T-cell (primary cell): ENCODE measurements around the gene E2F1. TPM values are rescaled to one million over a fixed set of nuclear protein-coding genes. Genes with fewer than 3 reads are reported as not detected.
A peak's percentile ranks its signal among the peaks of the same experiment; 100 is the strongest.

Source experiments
- ATAC-seq, 4 experiments: fragments of 200-7000 bp in 3 of 4; fragments of 150-1000 bp in 1 of 4; cut with Tn5 transposase; replicated peaks in 1 of 4; 1 replicate in 3 of 4; 2 replicates in 1 of 4; pipeline ENCODE4 v1.10.0; 2021; ENCODE audit warnings: moderate library complexity in 3 of 4, mild to moderate bottlenecking in 2 of 4, moderate number of reproducible peaks in 1 of 4
- CTCF ChIA-PET, 2 donors: fragments of 300-600 bp; sonication (Branson Sonifier 250); formaldehyde crosslinking; loops; one replicate each; lab custom pipeline; 2022; ENCODE audit warnings: antibody characterized with exemption in 2 of 2; lab: Charles Lee
- POLR2A ChIA-PET, 2 donors: fragments of 300-600 bp; sonication (Branson Sonifier 250); formaldehyde crosslinking; loops; one replicate each; lab custom pipeline; 2022; ENCODE audit warnings: antibody characterized with exemption in 2 of 2; lab: Charles Lee
- DNase-seq, 35 experiments: peaks; one replicate each; pipeline versions ENCODE4 v3.0.0 to v3.0.0-alpha.2; 2013 to 2023
- H3K27ac ChIP-seq: one replicate; pipeline ENCODE4 v1.5.1; 2013; ENCODE audit warnings: low read length
- H3K27me3 ChIP-seq, 2 experiments: replicated peaks in 1 of 2; 1 replicate in 1 of 2; 2 replicates in 1 of 2; pipeline versions ENCODE4 v1.6.1 to v1.7.0; 2013; ENCODE audit warnings: low read length in 1 of 2, mixed read lengths in 1 of 2; ENCODE audit not compliant: control insufficient read depth in 2 of 2, insufficient read depth in 2 of 2; ENCODE audit errors: extremely low read depth in 1 of 2
- H3K36me3 ChIP-seq, 2 donors: 1 replicate in 1 of 2; 2 replicates in 1 of 2; pipeline versions ENCODE4 v1.6.1 to v1.7.0; 2013; ENCODE audit warnings: low read length in 1 of 2; ENCODE audit not compliant: control insufficient read depth in 2 of 2, insufficient read depth in 1 of 2; ENCODE audit errors: extremely low read depth in 1 of 2
- H3K4me1 ChIP-seq, 2 experiments: 1 replicate in 1 of 2; 2 replicates in 1 of 2; pipeline versions ENCODE4 v1.6.1 to v1.7.0; 2013; ENCODE audit warnings: low read length in 2 of 2, mixed read lengths in 1 of 2; ENCODE audit not compliant: insufficient read depth in 2 of 2, control insufficient read depth in 1 of 2; ENCODE audit errors: extremely low read depth in 1 of 2
- H3K4me3 ChIP-seq, 2 donors: 1 replicate in 1 of 2; 2 replicates in 1 of 2; pipeline versions ENCODE4 v1.5.1 to v1.7.0; 2013; ENCODE audit warnings: mild to moderate bottlenecking in 2 of 2, low read length in 1 of 2, moderate library complexity in 1 of 2; ENCODE audit not compliant: control insufficient read depth in 1 of 2; ENCODE audit errors: extremely low read depth in 1 of 2
- H3K9me3 ChIP-seq: 2 replicates; pipeline ENCODE4 v1.7.0; 2013
- H3K27ac Mint-ChIP-seq, 2 donors: one replicate each; pipeline ENCODE4 v1.8.0; 2020 to 2021; ENCODE audit warnings: mild to moderate bottlenecking in 2 of 2, mixed read lengths in 2 of 2
- H3K27me3 Mint-ChIP-seq, 2 donors: one replicate each; pipeline ENCODE4 v1.8.0; 2021 to 2022; ENCODE audit warnings: mixed read lengths in 2 of 2
- H3K36me3 Mint-ChIP-seq: one replicate; pipeline ENCODE4 v1.8.0; 2021; ENCODE audit warnings: mixed read lengths
- H3K4me1 Mint-ChIP-seq, 3 donors: one replicate each; pipeline ENCODE4 v1.8.0; 2020 to 2022; ENCODE audit warnings: mixed read lengths in 3 of 3, mild to moderate bottlenecking in 1 of 3
- H3K4me3 Mint-ChIP-seq, 3 donors: one replicate each; pipeline ENCODE4 v1.8.0; 2020 to 2022; ENCODE audit warnings: mild to moderate bottlenecking in 3 of 3, mixed read lengths in 3 of 3, moderate library complexity in 3 of 3
- H3K9me3 Mint-ChIP-seq, 3 donors: one replicate each; pipeline ENCODE4 v1.8.0; 2020 to 2022; ENCODE audit warnings: mixed read lengths in 3 of 3
- WGBS: methylation state at CpG from one replicate; pipeline ENCODE4 v1.1.5; 2013; ENCODE audit warnings: missing lambda C conversion rate; ENCODE audit not compliant: insufficient coverage; 5-methylcytosine and 5-hydroxymethylcytosine counted together
- total RNA-seq, 35 experiments: library from RNA in 6 of 35; stranded (reverse) in 6 of 35; fragments of 120-200 nt in 1 of 35; gene quantifications; one replicate each; pipeline versions ENCODE4 v1.2.1 to v1.2.4 and lab custom pipeline; 2013 to 2026

Gene E2F1
- total RNA-seq, 5 donors from 2014 or later (not counting 1 experiment from before 2014, with no cell fraction given) = 1.8 to 7.4 (median 4.6) TPM

GRCh38 chr20:33674294-33675135 lies 11.7 kb downstream of the E2F1 start, which contains the start of gene NECAB3:
Gene NECAB3 (minus strand): TSS chr20:33674428. CDS start chr20:33674352, 76 bp downstream.
- CTCF ChIA-PET = interaction anchor here in 1 of 2 donors (0.5 kb wide), 1 partner anchor 174 kb away, joined by 4 read pairs; no protein-coding TSS in a partner anchor
- peaks cover 15 to 51% of the 10 kb centered on the region in 2 experiments for H3K4me1 ChIP-seq
- peak within 1 kb of the TSS; percentile 80 to 88 (median 84) for H3K4me3 Mint-ChIP-seq
- no peaks in the 10 kb centered on the region for H3K27me3 Mint-ChIP-seq
- peak within 1 kb of the TSS; percentile 46 to 58 for H3K4me3 ChIP-seq
- H3K36me3 Mint-ChIP-seq = no peaks in the 10 kb centered on the region
- ATAC-seq (peak; percentile 73 to 81 (median 78)), DNase-seq (peak in 19 of 35 experiments; percentile 16 to 73 (median 36))
- no peaks in the 10 kb centered on the region for H3K9me3 Mint-ChIP-seq
- POLR2A ChIA-PET = no interaction called here
- peak within 1 kb of the TSS; percentile 62 to 80 for H3K27ac Mint-ChIP-seq
- H3K4me1 Mint-ChIP-seq = peaks cover 37 to 46% (median 40%) of the 10 kb centered on the region in 3 donors
- peaks cover 0 to 3% of the 10 kb centered on the region in 2 experiments for H3K27me3 ChIP-seq
- H3K27ac ChIP-seq = no peak within 1 kb of the TSS
- H3K9me3 ChIP-seq = no peaks in the 10 kb centered on the region
- no peaks in the 10 kb centered on the region for H3K36me3 ChIP-seq
- 11% methylated on average over 63 of the region's 73 CpGs for WGBS

DNA sequence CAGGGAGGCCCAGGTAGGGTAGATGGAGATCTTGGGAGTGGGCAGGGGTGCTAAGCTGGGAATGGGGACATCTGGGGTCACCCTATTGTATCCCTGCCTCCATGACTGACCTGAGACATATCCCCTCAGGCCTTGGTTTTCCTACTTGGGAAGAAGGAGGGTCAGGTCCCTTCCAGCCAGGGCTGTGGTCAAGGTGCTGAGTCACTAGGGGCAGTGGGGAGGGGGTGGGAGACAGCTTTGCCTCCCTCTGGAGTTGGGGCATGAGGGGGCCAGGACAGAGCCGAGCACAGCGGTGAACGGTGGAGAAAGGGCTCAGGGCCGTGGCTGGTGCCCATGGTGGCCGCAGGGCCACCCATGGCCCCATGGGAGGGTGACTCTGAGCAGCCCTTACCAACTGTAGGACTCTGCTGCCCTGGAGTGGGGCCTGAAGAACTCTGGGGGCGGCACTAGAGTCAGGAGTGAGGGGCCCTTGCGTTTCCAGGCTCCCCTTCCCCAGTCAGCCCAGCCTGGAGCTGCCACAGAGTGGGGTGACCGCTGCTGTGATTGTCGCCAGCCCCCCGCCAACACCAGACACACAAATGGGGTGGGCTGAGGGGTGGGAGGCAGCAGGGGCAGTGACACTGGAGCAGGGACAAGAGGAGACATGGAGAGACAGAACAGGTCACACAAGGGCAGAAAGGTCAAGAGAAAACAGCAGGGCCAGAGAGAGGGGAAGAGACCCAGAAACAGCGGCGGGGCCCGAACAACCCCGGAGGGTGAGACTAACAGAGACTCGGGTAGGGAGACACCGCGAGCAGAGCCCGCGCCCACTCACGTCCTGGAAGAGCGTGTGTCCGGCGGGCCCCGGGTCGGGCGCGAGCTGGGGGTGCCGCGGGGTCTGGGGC lies 12.5 kb downstream of the E2F1 start:
- H3K36me3 ChIP-seq = no peaks in the 10 kb centered on the region
- Mint-ChIP-seq H3K9me3 (no peaks in the 10 kb centered on the region), H3K27me3 (no peaks in the 10 kb centered on the region), H3K27ac (peak overlapping the region in 1 of 2 donors; percentile 80), H3K36me3 (no peaks in the 10 kb centered on the region), H3K4me3 (peak overlapping the region; percentile 80 to 88 (median 84)), H3K4me1 (peaks cover 28 to 40% (median 32%) of the 10 kb centered on the region in 3 donors)
- DNase-seq (no peak), ATAC-seq (peak in 2 of 4 experiments; percentile 29 to 35)
- CTCF ChIA-PET = interaction anchor here in 1 of 2 donors (0.5 kb wide), 1 partner anchor 173 kb away, joined by 4 read pairs; no protein-coding TSS in a partner anchor
- no peak overlapping the region for H3K27ac ChIP-seq
- WGBS = 19% methylated on average over 24 of the region's 29 CpGs
- H3K4me1 ChIP-seq = peaks cover 10 to 42% of the 10 kb centered on the region in 2 experiments
- H3K9me3 ChIP-seq = no peaks in the 10 kb centered on the region
- H3K4me3 ChIP-seq = peak overlapping the region; percentile 20 to 58
- POLR2A ChIA-PET = no interaction called here
- H3K27me3 ChIP-seq = peaks cover 0 to 3% of the 10 kb centered on the region in 2 experiments

DNA sequence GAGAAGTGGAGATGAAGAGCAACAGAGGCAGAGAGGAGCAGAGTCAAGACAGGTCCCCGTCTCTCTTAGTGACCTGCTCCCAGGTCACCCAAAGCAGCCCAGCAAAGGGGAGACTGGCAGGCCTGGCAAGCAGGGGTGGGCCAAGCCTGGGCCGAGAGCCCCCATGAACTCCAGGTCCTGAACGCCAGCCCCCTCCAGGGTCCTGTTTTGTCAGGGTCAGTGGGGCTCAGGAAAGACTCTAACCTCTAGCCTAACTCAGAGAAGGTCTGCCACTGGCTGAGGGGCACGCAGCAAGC lies 13.1 kb downstream of the E2F1 start:
- Mint-ChIP-seq H3K27me3 (no peaks in the 10 kb centered on the region), H3K36me3 (no peaks in the 10 kb centered on the region), H3K4me1 (peaks cover 27 to 38% (median 31%) of the 10 kb centered on the region in 3 donors), H3K9me3 (no peaks in the 10 kb centered on the region), H3K27ac (peak overlapping the region; percentile 56 to 64), H3K4me3 (peak overlapping the region; percentile 80 to 88 (median 84))
- Histone ChIP-seq H3K27me3 (peaks cover 0 to 3% of the 10 kb centered on the region in 2 experiments), H3K4me1 (peaks cover 4 to 42% of the 10 kb centered on the region in 2 experiments), H3K36me3 (no peaks in the 10 kb centered on the region), H3K27ac (no peak overlapping the region), H3K4me3 (no peak overlapping the region), H3K9me3 (no peaks in the 10 kb centered on the region)
- 80% methylated on average over 2 of the region's 4 CpGs for WGBS
- DNase-seq (no peak), ATAC-seq (no peak)
- CTCF ChIA-PET = no interaction called here
- POLR2A ChIA-PET = no interaction called here

- WGBS = 90% methylated on average over 14 of the region's 17 CpGs
- ATAC-seq (no peak), DNase-seq (no peak)
- Histone ChIP-seq H3K4me1 (peaks cover 3 to 45% of the 10 kb centered on the region in 2 experiments), H3K27ac (no peak overlapping the region), H3K9me3 (no peaks in the 10 kb centered on the region), H3K36me3 (no peaks in the 10 kb centered on the region), H3K27me3 (peaks cover 0 to 3% of the 10 kb centered on the region in 2 experiments), H3K4me3 (no peak overlapping the region)
- Mint-ChIP-seq H3K27me3 (no peaks in the 10 kb centered on the region), H3K36me3 (no peaks in the 10 kb centered on the region), H3K9me3 (no peaks in the 10 kb centered on the region), H3K4me3 (peak overlapping the region; percentile 80 to 88 (median 84)), H3K27ac (peak overlapping the region; percentile 56 to 64), H3K4me1 (peaks cover 24 to 34% (median 29%) of the 10 kb centered on the region in 3 donors)
- POLR2A ChIA-PET = no interaction called here
- CTCF ChIA-PET = no interaction called here
Observed at GRCh38 chr20:33672426-33673113, 13.6 kb downstream of the E2F1 start.

GRCh38 chr20:33671573-33672288 lies 14.5 kb downstream of the E2F1 start:
- 92% methylated on average over 6 of the region's 8 CpGs for WGBS
- no peak for DNase-seq
- Histone ChIP-seq H3K9me3 (no peaks in the 10 kb centered on the region), H3K4me1 (peaks cover 3 to 43% of the 10 kb centered on the region in 2 experiments), H3K36me3 (no peaks in the 10 kb centered on the region), H3K27ac (no peak overlapping the region), H3K4me3 (no peak overlapping the region), H3K27me3 (peaks cover 0 to 3% of the 10 kb centered on the region in 2 experiments)
- Mint-ChIP-seq H3K4me3 (peak overlapping the region; percentile 25 to 84 (median 80)), H3K4me1 (peaks cover 23 to 32% (median 27%) of the 10 kb centered on the region in 3 donors), H3K36me3 (no peaks in the 10 kb centered on the region), H3K9me3 (no peaks in the 10 kb centered on the region), H3K27me3 (no peaks in the 10 kb centered on the region), H3K27ac (no peak overlapping the region)
- ChIA-PET POLR2A (no interaction called here), CTCF (no interaction called here)
- no peak for ATAC-seq
